Right ventricle myocardium inferior (tissue), 1 donor: Measurements from ENCODE around the gene BAIAP2. TPM values are rescaled to one million over a fixed set of nuclear protein-coding genes. Genes with fewer than 3 reads are reported as not detected.

ENCODE experiments used
- microRNA-seq: library from miRNA; unstranded; fragments of <30 nt; microRNA quantifications from one replicate; pipeline ENCODE4 v1.2.0, GENCODE V29; 2020
- total RNA-seq: library from RNA; stranded (reverse); fragmentation: NEBNext Ultra II Directional; extraction: Animal tissue kit (Norgen Biotek cat#: 25700); gene quantifications from one replicate; pipeline ENCODE4 v1.2.1, GENCODE V29; 2021
- donor health status: DM: no; HTN: yes; CAD: no; lungs with severe emphysema.

BAIAP2 gene
- total RNA-seq, 1 donor from 2014 or later = 32.1 TPM

Small RNA genes lying within 50 kb of the gene (microRNA-seq; reads per million reads assigned to microRNA genes)
- gene MIR1250 (4.7 reads per million, percentile 10 among the genes with 10 or more reads in this experiment), gene MIR3065 (not detected), gene MIR338 (not detected), gene MIR657 (not detected)

Other genes with a start within 250 kb of the BAIAP2 start
- gene CHMP6, start 43.3 kb upstream of the BAIAP2 start, total RNA-seq = 19.0 TPM
- gene PVALEF, start 130.4 kb downstream of the BAIAP2 start, total RNA-seq = not detected
- gene AATK, start 131.1 kb downstream of the BAIAP2 start, total RNA-seq = 10.1 TPM
- 8.9 TPM for gene CEP131, start 187.8 kb downstream of the BAIAP2 start, total RNA-seq
- gene TEPSIN, start 203.9 kb downstream of the BAIAP2 start, total RNA-seq = 11.1 TPM
- 58.0 TPM for gene NDUFAF8, start 204.2 kb downstream of the BAIAP2 start, total RNA-seq